AG04450 (cell line): ENCODE data around the gene MND1. TPM values are rescaled to one million over a fixed set of nuclear protein-coding genes. Genes with fewer than 3 reads are reported as not detected.

ENCODE experiments used
- CTCF ChIA-PET: fragments of 300-600, 350-600 bp; formaldehyde crosslinking; extraction: SDS; loops from one replicate; lab custom pipeline; 2022; ENCODE audit warnings: antibody characterized with exemption, inconsistent platforms; lab: Charles Lee
- POLR2A ChIA-PET: fragments of 350-600 bp; formaldehyde crosslinking; extraction: SDS; loops from one replicate; lab custom pipeline; 2021; ENCODE audit warnings: antibody characterized with exemption, inconsistent platforms; lab: Yijun Ruan, JAX
- DNase-seq: peaks from one replicate; pipeline ENCODE4 v3.0.0-alpha.2; 2011; ENCODE audit warnings: low read depth, low spot score
- H3K27ac ChIP-seq: one replicate; pipeline ENCODE4 v1.5.1; 2012; ENCODE audit warnings: low read depth, low read length, control low read depth
- H3K27me3 ChIP-seq: one replicate; pipeline ENCODE4 v1.6.0; 2012; ENCODE audit warnings: low read length; ENCODE audit not compliant: control insufficient read depth, insufficient read depth
- H3K4me3 ChIP-seq: 2 replicates; pipeline ENCODE4 v1.5.1; 2011; ENCODE audit warnings: mild to moderate bottlenecking, low read depth, low read length, control low read depth
- H3K9me3 ChIP-seq: 2 replicates; pipeline ENCODE4 v1.5.1; 2012; ENCODE audit warnings: low read length; ENCODE audit not compliant: control insufficient read depth, insufficient read depth
- CTCF ChIP-seq: IDR thresholded peaks from 2 replicates; pipeline ENCODE4 v1.5.1; 2011; ENCODE audit warnings: low read depth, low read length, control low read depth, inconsistent platforms
- polyA plus RNA-seq: library from polyadenylated mRNA; depleted of rRNA; stranded (reverse); fragments of >200 nt; gene quantifications from 2 replicates; pipeline ENCODE4 v1.2.3, GENCODE V29; 2011

MND1 gene
- polyA plus RNA-seq, 1 experiment = 2.2 TPM

GRCh38 chr4:153418558-153418957 lies 74.1 kb downstream of the MND1 start:
- ChIA-PET POLR2A (no interaction called here), CTCF (no interaction called here)
- H3K9me3 ChIP-seq = no peaks in the 10 kb centered on the region
- no peak for TF ChIP-seq CTCF
- H3K27me3 ChIP-seq = no peaks in the 10 kb centered on the region
- DNase-seq = no peak
- no peak overlapping the region for H3K27ac ChIP-seq
- no peak overlapping the region for H3K4me3 ChIP-seq

DNA sequence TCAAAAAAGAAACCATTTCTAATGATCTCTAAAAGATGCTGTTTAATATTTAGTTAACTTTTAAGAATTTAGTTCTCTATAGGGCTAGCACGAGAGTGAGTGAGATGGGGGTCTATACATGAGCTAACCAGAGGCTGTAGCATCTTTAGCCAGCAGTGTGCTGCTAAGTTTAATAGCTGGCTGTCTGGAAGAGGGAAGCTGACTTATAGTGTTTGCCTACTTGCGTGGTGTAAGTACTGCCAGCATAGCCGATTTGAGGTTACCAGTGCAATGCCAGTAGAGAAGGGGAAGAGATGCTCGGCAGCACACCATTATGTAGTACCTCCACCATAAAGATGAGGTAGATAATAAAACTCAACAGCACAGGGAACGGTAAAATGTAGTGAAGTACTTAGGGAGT lies 74.5 kb downstream of the MND1 start:
- no peak for DNase-seq
- no peaks in the 10 kb centered on the region for H3K27me3 ChIP-seq
- ChIA-PET CTCF (no interaction called here), POLR2A (no interaction called here)
- no peaks in the 10 kb centered on the region for H3K9me3 ChIP-seq
- H3K27ac ChIP-seq = no peak overlapping the region
- TF ChIP-seq CTCF = no peak
- H3K4me3 ChIP-seq = no peak overlapping the region

DNA sequence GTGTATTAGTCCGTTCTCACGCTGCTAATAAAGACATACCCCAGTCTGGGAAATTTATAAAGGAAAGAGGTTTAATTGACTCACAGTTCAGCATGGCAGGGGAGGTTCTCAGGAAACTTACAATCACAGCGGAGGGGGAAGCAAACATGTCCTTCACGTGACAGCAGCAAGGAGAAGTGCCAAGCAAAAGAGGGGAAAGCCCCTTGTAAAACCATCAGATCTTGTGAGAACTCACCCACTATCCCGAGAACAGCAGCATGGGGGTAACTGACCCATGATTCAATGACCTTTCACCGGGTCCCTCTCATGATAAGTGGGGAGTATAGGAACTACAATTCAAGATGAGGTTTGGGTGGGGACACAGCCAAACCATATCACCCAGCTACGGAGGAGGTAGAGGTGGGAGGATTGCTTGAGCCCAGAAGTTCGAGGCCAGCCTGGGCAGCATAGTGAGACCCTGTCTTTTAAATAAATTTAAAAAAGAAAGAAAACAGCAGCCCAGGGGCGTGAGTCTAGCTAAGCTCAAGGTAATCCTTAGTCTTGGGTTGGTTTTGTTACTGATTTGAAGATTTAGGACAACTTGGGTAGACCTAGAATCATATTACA lies 75.3 kb downstream of the MND1 start:
- DNase-seq = no peak
- POLR2A ChIA-PET = no interaction called here
- no peak overlapping the region for H3K27ac ChIP-seq
- TF ChIP-seq CTCF = no peak
- H3K9me3 ChIP-seq = no peaks in the 10 kb centered on the region
- no peaks in the 10 kb centered on the region for H3K27me3 ChIP-seq
- CTCF ChIA-PET = no interaction called here
- H3K4me3 ChIP-seq = no peak overlapping the region

- no peaks in the 10 kb centered on the region for H3K27me3 ChIP-seq
- ChIA-PET POLR2A (no interaction called here), CTCF (no interaction called here)
- no peak overlapping the region for H3K27ac ChIP-seq
- no peak overlapping the region for H3K4me3 ChIP-seq
- H3K9me3 ChIP-seq = no peaks in the 10 kb centered on the region
- TF ChIP-seq CTCF = no peak
- no peak for DNase-seq
Measured at GRCh38 chr4:153420361-153420760, 75.9 kb downstream of the MND1 start.

- H3K27me3 ChIP-seq = no peaks in the 10 kb centered on the region
- TF ChIP-seq CTCF = no peak
- H3K9me3 ChIP-seq = no peaks in the 10 kb centered on the region
- ChIA-PET CTCF (interaction anchor here (0.6 kb wide), 1 partner anchor 9 kb away, joined by 3 read pairs; no protein-coding TSS in a partner anchor), POLR2A (no interaction called here)
- no peak overlapping the region for H3K4me3 ChIP-seq
- no peak overlapping the region for H3K27ac ChIP-seq
- no peak for DNase-seq
Measured at GRCh38 chr4:153421941-153422340, 77.5 kb downstream of the MND1 start.
